SK-N-SH (cell line): ENCODE data around the gene PSD2. TPM values are rescaled to one million over a fixed set of nuclear protein-coding genes. Genes with fewer than 3 reads are reported as not detected.

Experiments used
- CTCF ChIA-PET: fragments of 300-600, 350-600 bp; formaldehyde crosslinking; extraction: SDS; loops from one replicate; lab custom pipeline; 2021; lab: Yijun Ruan, JAX
- POLR2A ChIA-PET: fragments of 350-600 bp; sonication (Branson Sonifier 250); formaldehyde crosslinking; extraction: SDS; loops from one replicate; lab custom pipeline; 2020; ENCODE audit warnings: antibody characterized with exemption, inconsistent platforms; lab: Yijun Ruan, JAX
- DNase-seq: peaks from one replicate; pipeline ENCODE4 v3.0.0; 2012
- H2AFZ ChIP-seq: fragments of 200-600 bp; sonication (generic); 2 replicates; pipeline ENCODE4 v1.8.1; 2016; ENCODE audit warnings: antibody characterized with exemption, mild to moderate bottlenecking, low read depth
- H3F3A ChIP-seq: fragments of 200-600 bp; sonication (generic); replicated peaks from 2 replicates; pipeline ENCODE3; 2016; ENCODE audit warnings: antibody characterized with exemption, mild to moderate bottlenecking; ENCODE audit not compliant: insufficient read depth
- H3K27ac ChIP-seq, 2 experiments: fragments of 200-500 bp in 1 of 2; fragments of 200-600 bp in 1 of 2; sonication (Bioruptor generic) in 1 of 2; sonication (generic), shearing (Covaris generic) in 1 of 2; 2 replicates each; pipeline versions ENCODE4 v1.5.1 to v1.6.1; 2014 to 2016; ENCODE audit warnings: low read depth in 2 of 2, inconsistent platforms in 1 of 2, low read length in 1 of 2, mild to moderate bottlenecking in 1 of 2, mixed read lengths in 1 of 2
- H3K27me3 ChIP-seq: fragments of 200-600 bp; sonication (generic), shearing (Covaris generic); 2 replicates; pipeline ENCODE4 v1.6.1; 2016; ENCODE audit warnings: mixed run types; ENCODE audit not compliant: insufficient read depth
- H3K36me3 ChIP-seq, 2 experiments: fragments of 200-500 bp in 1 of 2; fragments of 200-600 bp in 1 of 2; sonication (Bioruptor generic) in 1 of 2; sonication (generic) in 1 of 2; replicated peaks in 1 of 2; 2 replicates each; pipeline versions ENCODE3 to v1.5.1; 2014 to 2016; ENCODE audit warnings: low read length in 1 of 2, mild to moderate bottlenecking in 1 of 2; ENCODE audit not compliant: insufficient read depth in 2 of 2, control insufficient read depth in 1 of 2
- H3K4me1 ChIP-seq, 2 experiments: fragments of 200-500 bp in 1 of 2; fragments of 200-600 bp in 1 of 2; sonication (Bioruptor generic) in 1 of 2; sonication (generic), shearing (Covaris generic) in 1 of 2; 2 replicates each; pipeline versions ENCODE4 v1.5.1 to v1.6.1; 2014 to 2016; ENCODE audit warnings: low read depth in 1 of 2, low read length in 1 of 2, mixed run types in 1 of 2; ENCODE audit not compliant: insufficient read depth in 2 of 2, control insufficient read depth in 1 of 2
- H3K4me2 ChIP-seq: fragments of 200-600 bp; sonication (generic), shearing (Covaris generic); 2 replicates; pipeline ENCODE4 v1.6.1; 2017; ENCODE audit warnings: mixed run types
- H3K4me3 ChIP-seq, 2 experiments: fragments of 200-500 bp in 1 of 2; fragments of 200-600 bp in 1 of 2; sonication (Bioruptor generic) in 1 of 2; sonication (generic), shearing (Covaris generic) in 1 of 2; 2 replicates each; pipeline versions ENCODE4 v1.5.1 to v1.8.1; 2014 to 2016; ENCODE audit warnings: low read depth in 2 of 2, inconsistent platforms in 1 of 2, low read length in 1 of 2, mild to moderate bottlenecking in 1 of 2, mixed read lengths in 1 of 2, moderate library complexity in 1 of 2
- H3K79me2 ChIP-seq: fragments of 200-600 bp; sonication (generic); 2 replicates; pipeline ENCODE4 v1.8.1; 2017; ENCODE audit warnings: mild to moderate bottlenecking; ENCODE audit not compliant: insufficient read depth
- H3K9ac ChIP-seq: fragments of 200-600 bp; sonication (generic); 2 replicates; pipeline ENCODE4 v1.6.1; 2017; ENCODE audit warnings: mixed run types
- H3K9me2 ChIP-seq: fragments of 200-600 bp; sonication (generic); 2 replicates; pipeline ENCODE4 v1.6.1; 2017; ENCODE audit warnings: mixed run types
- H3K9me3 ChIP-seq: fragments of 200-600 bp; sonication (generic); 2 replicates; pipeline ENCODE4 v1.6.1; 2017; ENCODE audit warnings: mixed run types, mild to moderate bottlenecking, moderate library complexity
- H4K20me1 ChIP-seq: fragments of 200-600 bp; sonication (generic); 2 replicates; pipeline ENCODE4 v1.6.1; 2017; ENCODE audit warnings: mild to moderate bottlenecking, mixed run types; ENCODE audit not compliant: insufficient read depth
- CHD2 ChIP-seq: fragments of 150-350 bp; IDR thresholded peaks from 2 replicates; pipeline ENCODE4 v1.6.1; 2018; ENCODE audit warnings: low read length; ENCODE audit not compliant: partially characterized antibody
- ELF1 ChIP-seq: IDR thresholded peaks from 2 replicates; pipeline ENCODE4 v1.4.0; 2012
- EZH2phosphoT487 ChIP-seq: fragments of 200-600 bp; sonication (generic); IDR thresholded peaks from 2 replicates; pipeline ENCODE4 v1.6.1; 2017; ENCODE audit warnings: low read depth, mixed run types, mild to moderate bottlenecking, antibody characterized with exemption, moderate library complexity, borderline replicate concordance
- FOSL2 ChIP-seq: IDR thresholded peaks from 2 replicates; pipeline ENCODE4 v1.4.0; 2012; ENCODE audit warnings: low read depth, mild to moderate bottlenecking, moderate library complexity, borderline replicate concordance
- FOXJ3 ChIP-seq: sonication (generic); formaldehyde crosslinking; IDR thresholded peaks from 2 replicates; pipeline ENCODE4 v1.5.1; 2020; ENCODE audit warnings: mild to moderate bottlenecking, missing genetic modification reagents
- GATA2 ChIP-seq: sonication (generic); formaldehyde crosslinking; IDR thresholded peaks from 2 replicates; pipeline ENCODE4 v1.5.0; 2020; ENCODE audit warnings: mild to moderate bottlenecking, missing genetic modification reagents
- IRF3 ChIP-seq: fragments of 150-350 bp; IDR thresholded peaks from 2 replicates; pipeline ENCODE4 v1.6.1; 2016; ENCODE audit warnings: mild to moderate bottlenecking, low read depth, low read length
- MAX ChIP-seq: IDR thresholded peaks from 2 replicates; pipeline ENCODE4 v1.4.0; 2012; ENCODE audit warnings: low read depth
- MXI1 ChIP-seq: IDR thresholded peaks from 2 replicates; pipeline ENCODE4 v1.6.1; 2012; ENCODE audit warnings: mild to moderate bottlenecking, low read depth, low read length, improper control_type of control experiment
- NFIC ChIP-seq: IDR thresholded peaks from 2 replicates; pipeline ENCODE4 v1.4.0; 2012; ENCODE audit warnings: borderline replicate concordance
- NRF1 ChIP-seq: IDR thresholded peaks from 2 replicates; pipeline ENCODE4 v1.6.1; 2012; ENCODE audit warnings: low read depth, mild to moderate bottlenecking, low read length
- PBX3 ChIP-seq: IDR thresholded peaks from 2 replicates; pipeline ENCODE4; 2012
- POLR2AphosphoS5 ChIP-seq: IDR thresholded peaks from 2 replicates; pipeline ENCODE4 v1.6.1; 2012; ENCODE audit warnings: low read depth, low read length
- RAD21 ChIP-seq: IDR thresholded peaks from 2 replicates; pipeline ENCODE4 v1.6.1; 2012; ENCODE audit warnings: mild to moderate bottlenecking, low read length
- RCOR1 ChIP-seq: fragments of 150-350 bp; IDR thresholded peaks from 2 replicates; pipeline ENCODE4 v1.6.1; 2017; ENCODE audit warnings: antibody characterized with exemption, low read length
- TCF12 ChIP-seq: IDR thresholded peaks from 2 replicates; pipeline ENCODE4 v1.4.0; 2012
- TEAD4 ChIP-seq: IDR thresholded peaks from 2 replicates; pipeline ENCODE4 v1.4.0; 2012; ENCODE audit warnings: mild to moderate bottlenecking, borderline replicate concordance; ENCODE audit not compliant: insufficient read depth
- YY1 ChIP-seq: IDR thresholded peaks from 2 replicates; pipeline ENCODE4 v1.4.0; 2012; ENCODE audit warnings: low read depth, mild to moderate bottlenecking
- WGBS: methylation state at CpG from one replicate; pipeline ENCODE4 v1.1.6; 2017; ENCODE audit warnings: low lambda C conversion rate; 5-methylcytosine and 5-hydroxymethylcytosine counted together
- polyA plus RNA-seq, 3 experiments: library from polyadenylated mRNA; depleted of rRNA; stranded (reverse); fragments of >200 nt; gene quantifications; 2 replicates each; pipeline ENCODE4 v1.2.3, GENCODE V29; 2012
- TF ChIP-seq, protein P1 (sequence below): fragments of 150-350 bp; IDR thresholded peaks from 2 replicates; pipeline ENCODE4 v1.6.1; 2017; ENCODE audit warnings: antibody characterized with exemption, low read length, low read depth, borderline replicate concordance
- TF ChIP-seq, protein P2 (sequence below): IDR thresholded peaks from 2 replicates; pipeline ENCODE4 v1.6.1; 2012; ENCODE audit warnings: mild to moderate bottlenecking, low read depth, low read length, moderate library complexity
- TF ChIP-seq, protein P3 (sequence below): IDR thresholded peaks from 2 replicates; pipeline ENCODE4 v1.4.0; 2012; ENCODE audit warnings: low read depth, borderline replicate concordance

The PSD2 gene
- polyA plus RNA-seq, 1 of the 3 experiments (the other 2 are of a cell fraction), result 0.15 TPM

DNA sequence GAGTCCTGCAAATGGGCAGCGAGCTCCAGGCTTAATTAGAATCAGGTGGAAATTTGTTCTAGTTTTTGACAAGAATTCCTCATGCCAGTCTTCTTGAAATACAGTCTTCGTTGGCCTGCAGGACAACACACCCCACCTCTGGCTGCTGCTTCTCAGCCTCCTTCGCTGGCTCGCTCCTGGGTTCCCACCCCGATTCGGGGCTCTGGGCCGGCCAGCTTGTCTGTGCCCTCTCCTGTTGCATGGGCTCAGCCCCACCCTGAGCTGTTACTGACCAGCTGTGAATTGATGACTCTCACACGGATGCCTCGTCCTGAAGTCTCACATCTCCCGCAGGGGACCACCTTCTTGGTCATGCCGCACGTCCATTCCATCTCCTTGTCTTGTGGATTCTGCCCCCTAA, 21.0 kb downstream of the PSD2 start (continued):
- no peak for TF ChIP-seq IRF3
- TF ChIP-seq PBX3, result no peak
- no peak for TF ChIP-seq RAD21
- TF ChIP-seq YY1, result no peak
- TF ChIP-seq, protein P1, sequence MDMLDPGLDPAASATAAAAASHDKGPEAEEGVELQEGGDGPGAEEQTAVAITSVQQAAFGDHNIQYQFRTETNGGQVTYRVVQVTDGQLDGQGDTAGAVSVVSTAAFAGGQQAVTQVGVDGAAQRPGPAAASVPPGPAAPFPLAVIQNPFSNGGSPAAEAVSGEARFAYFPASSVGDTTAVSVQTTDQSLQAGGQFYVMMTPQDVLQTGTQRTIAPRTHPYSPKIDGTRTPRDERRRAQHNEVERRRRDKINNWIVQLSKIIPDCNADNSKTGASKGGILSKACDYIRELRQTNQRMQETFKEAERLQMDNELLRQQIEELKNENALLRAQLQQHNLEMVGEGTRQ, result no peak
- TF ChIP-seq RCOR1, result no peak
- no peak for TF ChIP-seq NRF1

DNA sequence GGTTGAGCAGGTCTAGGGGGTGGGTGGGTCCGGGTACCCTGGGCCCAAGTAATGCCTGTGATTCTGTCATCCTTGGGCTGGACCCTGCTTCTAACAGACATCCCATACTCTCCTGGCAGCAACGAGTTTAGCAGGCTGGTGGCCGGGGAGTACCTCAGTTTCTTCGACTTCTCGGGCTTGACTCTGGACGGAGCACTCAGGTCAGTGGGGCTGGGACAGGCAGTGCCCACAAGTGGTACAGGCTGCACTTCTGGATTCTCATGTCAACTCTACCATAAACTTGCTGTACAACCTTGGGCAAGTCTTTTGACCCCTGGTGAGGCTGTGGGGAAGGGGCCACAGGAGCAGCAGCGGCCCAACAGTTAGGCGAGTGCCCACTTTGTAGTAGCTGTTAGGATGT, 21.8 kb downstream of the PSD2 start:
- Histone ChIP-seq H3K4me1 (peaks cover 0 to 4% of the 10 kb centered on the region in 2 experiments; a peak in 1 of 4 replicates), H4K20me1 (no peaks in the 10 kb centered on the region), H3K9me3 (0 out of 2 replicates have a peak, but pooled peaks cover 5% of the 10 kb centered on the region), H3K36me3 (no peaks in the 10 kb centered on the region), H3K27me3 (peaks cover 4% of the 10 kb centered on the region; the same call in 1 of the 2 replicates), H3K4me3 (no peak overlapping the region), H3K79me2 (no peaks in the 10 kb centered on the region), H3K4me2 (no peak overlapping the region), H2AFZ (no peak overlapping the region), H3K9ac (no peak overlapping the region), H3K27ac (no peak overlapping the region), H3F3A (peaks cover 3% of the 10 kb centered on the region), H3K9me2 (no peaks in the 10 kb centered on the region)
- no peak for DNase-seq
- CTCF ChIA-PET, result interaction anchor here (1.0 kb wide), 1 partner anchor 152 kb away, joined by 4 read pairs; no protein-coding TSS in a partner anchor
- POLR2A ChIA-PET, result no interaction called here
- 52% methylated on average over 7 of the region's 8 CpGs for WGBS
- no peak for TF ChIP-seq MAX
- TF ChIP-seq CHD2, result no peak
- no peak for TF ChIP-seq NFIC
- TF ChIP-seq GATA2, result no peak
- no peak for TF ChIP-seq RAD21
- no peak for TF ChIP-seq RCOR1
- TF ChIP-seq ELF1, result no peak
- TF ChIP-seq NRF1, result no peak
- TF ChIP-seq TEAD4, result no peak
- no peak for TF ChIP-seq FOSL2
- TF ChIP-seq IRF3, result no peak
- TF ChIP-seq, protein P2, sequence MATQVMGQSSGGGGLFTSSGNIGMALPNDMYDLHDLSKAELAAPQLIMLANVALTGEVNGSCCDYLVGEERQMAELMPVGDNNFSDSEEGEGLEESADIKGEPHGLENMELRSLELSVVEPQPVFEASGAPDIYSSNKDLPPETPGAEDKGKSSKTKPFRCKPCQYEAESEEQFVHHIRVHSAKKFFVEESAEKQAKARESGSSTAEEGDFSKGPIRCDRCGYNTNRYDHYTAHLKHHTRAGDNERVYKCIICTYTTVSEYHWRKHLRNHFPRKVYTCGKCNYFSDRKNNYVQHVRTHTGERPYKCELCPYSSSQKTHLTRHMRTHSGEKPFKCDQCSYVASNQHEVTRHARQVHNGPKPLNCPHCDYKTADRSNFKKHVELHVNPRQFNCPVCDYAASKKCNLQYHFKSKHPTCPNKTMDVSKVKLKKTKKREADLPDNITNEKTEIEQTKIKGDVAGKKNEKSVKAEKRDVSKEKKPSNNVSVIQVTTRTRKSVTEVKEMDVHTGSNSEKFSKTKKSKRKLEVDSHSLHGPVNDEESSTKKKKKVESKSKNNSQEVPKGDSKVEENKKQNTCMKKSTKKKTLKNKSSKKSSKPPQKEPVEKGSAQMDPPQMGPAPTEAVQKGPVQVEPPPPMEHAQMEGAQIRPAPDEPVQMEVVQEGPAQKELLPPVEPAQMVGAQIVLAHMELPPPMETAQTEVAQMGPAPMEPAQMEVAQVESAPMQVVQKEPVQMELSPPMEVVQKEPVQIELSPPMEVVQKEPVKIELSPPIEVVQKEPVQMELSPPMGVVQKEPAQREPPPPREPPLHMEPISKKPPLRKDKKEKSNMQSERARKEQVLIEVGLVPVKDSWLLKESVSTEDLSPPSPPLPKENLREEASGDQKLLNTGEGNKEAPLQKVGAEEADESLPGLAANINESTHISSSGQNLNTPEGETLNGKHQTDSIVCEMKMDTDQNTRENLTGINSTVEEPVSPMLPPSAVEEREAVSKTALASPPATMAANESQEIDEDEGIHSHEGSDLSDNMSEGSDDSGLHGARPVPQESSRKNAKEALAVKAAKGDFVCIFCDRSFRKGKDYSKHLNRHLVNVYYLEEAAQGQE, result no peak
- TF ChIP-seq, protein P3, sequence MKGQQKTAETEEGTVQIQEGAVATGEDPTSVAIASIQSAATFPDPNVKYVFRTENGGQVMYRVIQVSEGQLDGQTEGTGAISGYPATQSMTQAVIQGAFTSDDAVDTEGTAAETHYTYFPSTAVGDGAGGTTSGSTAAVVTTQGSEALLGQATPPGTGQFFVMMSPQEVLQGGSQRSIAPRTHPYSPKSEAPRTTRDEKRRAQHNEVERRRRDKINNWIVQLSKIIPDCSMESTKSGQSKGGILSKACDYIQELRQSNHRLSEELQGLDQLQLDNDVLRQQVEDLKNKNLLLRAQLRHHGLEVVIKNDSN, result no peak
- no peak for TF ChIP-seq FOXJ3
- no peak for TF ChIP-seq EZH2phosphoT487
- no peak for TF ChIP-seq TCF12
- TF ChIP-seq POLR2AphosphoS5, result no peak
- no peak for TF ChIP-seq MXI1
- TF ChIP-seq, protein P1, result no peak
